ENCODE data around the gene TMEM52.

The TMEM52 gene

GRCh38 chr1:1922702-1922955 lies 3.5 kb upstream of the TMEM52 start:
- TF ChIP-seq CTCF (IDR thresholded peaks at IDR 0.05) = no peak
- no peak overlapping the region for H3K27ac ChIP-seq

DNA sequence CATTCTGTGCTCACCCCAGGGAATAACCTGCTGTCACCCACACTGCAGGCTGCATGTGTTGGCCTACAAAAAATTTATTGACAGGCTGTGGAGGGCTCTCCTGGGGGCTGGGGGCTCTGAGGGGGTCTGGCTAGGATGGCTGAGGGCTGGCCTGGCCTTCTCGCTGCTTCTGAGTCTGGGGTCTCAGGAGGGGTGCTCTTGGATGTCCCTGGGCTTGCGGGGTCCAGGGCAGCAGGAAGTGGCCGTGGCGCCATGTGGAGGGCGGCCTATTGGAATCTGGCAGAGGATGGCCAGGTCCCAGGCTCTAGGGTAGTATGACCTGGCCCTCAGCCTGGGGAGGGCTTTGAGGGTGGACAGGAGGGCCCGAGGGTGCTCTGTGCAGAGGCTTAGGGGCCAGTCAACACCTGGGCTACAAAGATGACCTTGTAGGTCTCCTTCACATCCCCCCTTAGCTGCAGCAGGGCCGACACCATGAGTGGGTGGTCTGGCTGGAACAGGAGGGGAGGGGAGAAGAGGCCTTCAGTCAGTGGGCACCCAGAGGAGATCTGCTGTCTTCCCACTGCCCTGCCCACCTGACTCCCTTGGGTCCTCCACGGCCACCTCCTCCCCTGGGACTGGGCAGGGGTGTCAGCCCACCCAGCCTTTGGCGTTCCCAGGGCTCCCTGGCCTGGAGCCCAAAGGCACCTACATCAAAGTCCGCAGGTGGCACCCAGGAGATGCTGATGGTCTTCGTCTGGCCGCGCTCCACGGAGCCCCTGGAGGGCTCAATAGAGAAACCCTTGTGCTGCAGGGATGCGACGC lies 3.0 kb upstream of the TMEM52 start:
- DNase-seq (ENCODE audit: low spot score) = no peak
- no peak overlapping the region for H3K27ac ChIP-seq
- no peak for TF ChIP-seq CTCF (IDR thresholded peaks at IDR 0.05)
- H3K4me3 ChIP-seq = no peak overlapping the region

More at GRCh38 chr1:1922702-1922955, 3.5 kb upstream of the TMEM52 start:
- H3K4me3 ChIP-seq = no peak overlapping the region
- DNase-seq (ENCODE audit: low spot score) = no peak

- Histone ChIP-seq H3K4me3 (no peak overlapping the region), H3K27ac (no peak overlapping the region)
- TF ChIP-seq CTCF (IDR thresholded peaks at IDR 0.05) = no peak
- no peak for DNase-seq (ENCODE audit: low spot score)
These were observed 2.4 kb upstream of the TMEM52 start for GRCh38 chr1:1921459-1921862.

DNA sequence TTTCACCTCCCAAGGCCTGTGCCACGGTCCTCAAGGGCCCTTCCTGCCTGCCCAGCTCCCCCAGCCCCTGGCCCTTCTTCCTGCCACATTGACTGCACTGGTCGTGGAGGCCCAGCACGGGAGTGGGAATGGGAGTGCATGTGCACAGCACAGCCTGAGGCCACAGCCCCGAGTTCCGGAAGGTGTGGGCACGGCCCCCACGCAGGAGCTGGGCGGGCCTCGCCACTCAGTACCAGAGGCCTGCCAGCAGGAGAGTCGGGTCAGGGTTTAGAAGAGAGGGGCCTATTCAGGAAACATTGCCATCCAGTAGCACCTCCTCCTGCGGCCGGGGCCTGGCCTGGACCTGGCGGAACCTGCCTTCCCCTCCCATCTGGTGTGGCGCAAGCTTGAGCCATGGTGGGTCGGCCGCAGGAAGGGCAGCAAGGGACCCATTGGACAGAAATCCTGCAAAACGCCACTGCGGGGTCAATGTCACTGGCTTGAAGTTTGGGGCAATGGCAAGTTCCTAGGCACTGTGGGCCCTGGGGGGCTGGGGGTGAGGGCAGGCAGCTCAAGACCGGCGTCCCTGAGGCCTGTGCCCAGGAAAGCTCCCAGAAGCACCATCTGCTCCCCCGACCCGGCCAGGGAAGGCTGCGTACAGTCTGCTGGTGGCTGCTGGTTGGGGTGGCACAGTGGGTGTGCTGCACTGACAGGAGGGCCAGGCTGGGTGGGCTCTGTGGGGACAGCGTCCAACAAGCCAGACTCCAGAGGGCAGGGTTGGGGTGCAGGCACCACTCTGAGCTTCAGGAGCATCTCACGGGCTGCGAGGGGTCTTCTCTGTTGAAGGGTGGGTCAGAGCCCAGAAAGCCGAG lies 1.8 kb upstream of the TMEM52 start:
- no peak overlapping the region for H3K27ac ChIP-seq
- DNase-seq (ENCODE audit: low spot score) = no peak
- no peak overlapping the region for H3K4me3 ChIP-seq
- no peak for TF ChIP-seq CTCF (IDR thresholded peaks at IDR 0.05)

DNA sequence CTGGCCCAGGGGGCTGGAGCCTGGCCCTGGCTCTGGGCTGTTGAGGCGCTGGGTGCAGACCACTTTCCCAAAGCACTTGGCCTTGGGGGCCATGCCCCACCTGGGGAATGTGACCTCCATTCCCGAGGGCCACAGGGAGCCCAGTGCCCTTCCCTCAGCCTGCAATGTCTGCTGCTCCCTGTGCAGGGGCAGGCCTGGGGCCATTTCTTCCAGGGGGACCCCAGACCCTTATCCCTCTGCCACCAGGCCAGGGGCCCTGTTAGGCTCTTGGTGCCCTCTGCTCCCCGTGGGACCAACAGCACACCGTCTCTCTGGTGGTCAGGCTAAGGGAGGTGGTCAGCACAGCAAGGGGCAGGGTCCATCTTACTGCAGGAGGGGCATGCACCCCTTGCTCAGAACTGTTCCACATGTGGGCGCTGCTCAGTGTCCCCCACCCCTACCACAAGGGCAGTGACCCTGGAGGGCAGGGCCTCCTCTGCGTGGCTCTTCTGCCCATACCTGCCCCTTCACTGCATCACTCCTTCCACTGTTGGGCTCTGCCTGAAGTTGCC lies 1.1 kb upstream of the TMEM52 start:
- no peak for TF ChIP-seq CTCF (IDR thresholded peaks at IDR 0.05)
- peak overlapping the region; percentile 77 for H3K4me3 ChIP-seq
- no peak for DNase-seq (ENCODE audit: low spot score)
- H3K27ac ChIP-seq = peak overlapping the region in 1 of 2 donors; percentile 50

GRCh38 chr1:1919304-1920056 lies 401 bp upstream of the TMEM52 start:
- DNase-seq (ENCODE audit: low spot score) = peak; percentile 97
- Histone ChIP-seq H3K4me3 (peak overlapping the region; percentile 77), H3K27ac (peak overlapping the region in 1 of 2 donors; percentile 50)
- TF ChIP-seq CTCF (IDR thresholded peaks at IDR 0.05) = no peak

Measured in coronary artery (tissue), 2 donors.